ENCODE results near the gene GPR171. TPM values are rescaled to one million over a fixed set of nuclear protein-coding genes. Genes with fewer than 3 reads are reported as not detected.
A peak's percentile ranks its signal among the peaks of the same experiment; 100 is the strongest.
"Not testable (repeated sequence)": the region's sequence is repeated elsewhere in the genome, so short reads cannot be mapped to it uniquely, and the experiment has no call there.

The GPR171 gene
- total RNA-seq, 1 donor from 2014 or later = not detected

GRCh38 chr3:151232991-151233390, 30.0 kb upstream of the GPR171 start:
- Histone ChIP-seq H3K36me3 (ENCODE audit: control insufficient read depth, insufficient read depth, low read length) (no peaks in the 10 kb centered on the region), H3K27me3 (ENCODE audit: control insufficient read depth, insufficient read depth, low read length) (no peaks in the 10 kb centered on the region), H3K4me3 (ENCODE audit: low read depth, low read length) (no peak overlapping the region)
- DNase-seq (ENCODE audit: low read depth) = no peak
- no peak for TF ChIP-seq CTCF (IDR thresholded peaks at IDR 0.05; ENCODE audit: insufficient read depth, low read length, severe bottlenecking)
- FAIRE-seq = no peak

- not testable (repeated sequence) for H3K27me3 ChIP-seq (ENCODE audit: control insufficient read depth, insufficient read depth, low read length); DNase-seq (ENCODE audit: low read depth); H3K4me3 ChIP-seq (ENCODE audit: low read depth, low read length); FAIRE-seq; H3K36me3 ChIP-seq (ENCODE audit: control insufficient read depth, insufficient read depth, low read length)
These were observed 29.4 kb upstream of the GPR171 start for GRCh38 chr3:151232403-151232802.

- DNase-seq (ENCODE audit: low read depth) (no peak), FAIRE-seq (no peak)
- Histone ChIP-seq H3K4me3 (ENCODE audit: low read depth, low read length) (no peak overlapping the region), H3K27me3 (ENCODE audit: control insufficient read depth, insufficient read depth, low read length) (no peaks in the 10 kb centered on the region), H3K36me3 (ENCODE audit: control insufficient read depth, insufficient read depth, low read length) (no peaks in the 10 kb centered on the region)
- TF ChIP-seq CTCF (IDR thresholded peaks at IDR 0.05; ENCODE audit: insufficient read depth, low read length, severe bottlenecking) = no peak
These were observed 27.6 kb upstream of the GPR171 start for GRCh38 chr3:151230646-151231045.

- no peaks in the 10 kb centered on the region for H3K27me3 ChIP-seq (ENCODE audit: control insufficient read depth, insufficient read depth, low read length)
- TF ChIP-seq CTCF (IDR thresholded peaks at IDR 0.05; ENCODE audit: insufficient read depth, low read length, severe bottlenecking) = no peak
- H3K36me3 ChIP-seq (ENCODE audit: control insufficient read depth, insufficient read depth, low read length) = no peaks in the 10 kb centered on the region
- FAIRE-seq (no peak), DNase-seq (ENCODE audit: low read depth) (peak; percentile 50)
- no peak overlapping the region for H3K4me3 ChIP-seq (ENCODE audit: low read depth, low read length)
These were observed 25.6 kb upstream of the GPR171 start for GRCh38 chr3:151228666-151229040.

- TF ChIP-seq CTCF (IDR thresholded peaks at IDR 0.05; ENCODE audit: insufficient read depth, low read length, severe bottlenecking) = peak; percentile 88
- Histone ChIP-seq H3K4me3 (ENCODE audit: low read depth, low read length) (no peak overlapping the region), H3K27me3 (ENCODE audit: control insufficient read depth, insufficient read depth, low read length) (no peaks in the 10 kb centered on the region), H3K36me3 (ENCODE audit: control insufficient read depth, insufficient read depth, low read length) (no peaks in the 10 kb centered on the region)
- FAIRE-seq (no peak), DNase-seq (ENCODE audit: low read depth) (peak; percentile 93)
These were observed 25.0 kb upstream of the GPR171 start for GRCh38 chr3:151227807-151228665.

GRCh38 chr3:151227266-151227806, 24.3 kb upstream of the GPR171 start:
- Histone ChIP-seq H3K36me3 (ENCODE audit: control insufficient read depth, insufficient read depth, low read length) (no peaks in the 10 kb centered on the region), H3K4me3 (ENCODE audit: low read depth, low read length) (no peak overlapping the region), H3K27me3 (ENCODE audit: control insufficient read depth, insufficient read depth, low read length) (no peaks in the 10 kb centered on the region)
- FAIRE-seq (no peak), DNase-seq (ENCODE audit: low read depth) (peak; percentile 39)
- no peak for TF ChIP-seq CTCF (IDR thresholded peaks at IDR 0.05; ENCODE audit: insufficient read depth, low read length, severe bottlenecking)
